IMR-90 (cell line): ENCODE data around the gene PCSK2. TPM values are rescaled to one million over a fixed set of nuclear protein-coding genes. Genes with fewer than 3 reads are reported as not detected.

Source experiments
- ATAC-seq: fragments of 200-7000 bp; cut with Tn5 transposase; 2 replicates; pipeline ENCODE4 v1.9.1; 2020; ENCODE audit warnings: low read depth, mild to moderate bottlenecking, moderate library complexity
- BruUV-seq: library from RNA; stranded (reverse); fragments of 400-500 nt; replicated peaks from 2 replicates; lab custom pipeline; 2021; lab: Mats Ljungman, UMichigan
- CTCF ChIA-PET: fragments of 300-600 bp; formaldehyde crosslinking; extraction: SDS; loops from one replicate; lab custom pipeline; 2021; ENCODE audit warnings: antibody characterized with exemption; lab: Yijun Ruan, JAX
- POLR2A ChIA-PET: fragments of 300-600 bp; sonication (Branson Sonifier 250); formaldehyde crosslinking; loops from one replicate; lab custom pipeline; 2022; ENCODE audit warnings: antibody characterized with exemption; ENCODE audit not compliant: unreplicated experiment; lab: Charles Lee
- DNase-seq: peaks from one replicate; pipeline ENCODE4 v3.0.0; 2013
- H2AFZ ChIP-seq: replicated peaks from 2 replicates; pipeline ENCODE3; 2013; ENCODE audit warnings: low read length, mild to moderate bottlenecking; ENCODE audit not compliant: poor library complexity
- H2AK5ac ChIP-seq: 2 replicates; pipeline ENCODE4 v1.6.1; 2013; ENCODE audit warnings: low read depth, low read length, inconsistent platforms
- H2AK9ac ChIP-seq: replicated peaks from 2 replicates; pipeline ENCODE3; 2013; ENCODE audit warnings: mild to moderate bottlenecking, low read depth, low read length, moderate library complexity; ENCODE audit not compliant: poor library complexity
- H2BK120ac ChIP-seq: 2 replicates; pipeline ENCODE4 v1.6.1; 2013; ENCODE audit warnings: low read depth, low read length, inconsistent platforms
- H2BK15ac ChIP-seq: 3 replicates; pipeline ENCODE4 v1.6.1; 2013; ENCODE audit warnings: low read depth, low read length, inconsistent platforms
- H2BK20ac ChIP-seq: 2 replicates; pipeline ENCODE4 v1.6.1; 2013; ENCODE audit warnings: low read depth, mild to moderate bottlenecking, inconsistent platforms, low read length, moderate library complexity
- H2BK5ac ChIP-seq: 2 replicates; pipeline ENCODE4 v1.6.1; 2013; ENCODE audit warnings: mild to moderate bottlenecking, low read depth, low read length, inconsistent platforms; ENCODE audit not compliant: poor library complexity, severe bottlenecking
- H3K14ac ChIP-seq: replicated peaks from 2 replicates; pipeline ENCODE4 v1.6.1; 2013; ENCODE audit warnings: low read depth, low read length, inconsistent platforms
- H3K18ac ChIP-seq: 2 replicates; pipeline ENCODE4 v1.6.1; 2013; ENCODE audit warnings: low read depth, low read length, control low read depth
- H3K23ac ChIP-seq: 2 replicates; pipeline ENCODE4 v1.6.1; 2013; ENCODE audit warnings: low read depth, low read length, inconsistent platforms
- H3K27ac ChIP-seq: 2 replicates; pipeline ENCODE4 v1.5.1; 2013; ENCODE audit warnings: mild to moderate bottlenecking, control low read depth, low read length; ENCODE audit not compliant: insufficient read depth
- H3K27me3 ChIP-seq: 2 replicates; pipeline ENCODE4 v1.6.1; 2013; ENCODE audit warnings: low read length; ENCODE audit not compliant: control insufficient read depth, insufficient read depth
- H3K36me3 ChIP-seq: 2 replicates; pipeline ENCODE4 v1.6.1; 2013; ENCODE audit warnings: low read length, mixed read lengths; ENCODE audit not compliant: control insufficient read depth, insufficient read depth
- H3K4ac ChIP-seq: 2 replicates; pipeline ENCODE4 v1.6.1; 2013; ENCODE audit warnings: low read depth, low read length, inconsistent platforms
- H3K4me1 ChIP-seq: 2 replicates; pipeline ENCODE4 v1.6.1; 2013; ENCODE audit warnings: low read length, mixed read lengths; ENCODE audit not compliant: control insufficient read depth, insufficient read depth
- H3K4me2 ChIP-seq: 2 replicates; pipeline ENCODE4 v1.6.1; 2013; ENCODE audit warnings: low read depth, mild to moderate bottlenecking, control low read depth, low read length, moderate library complexity
- H3K4me3 ChIP-seq: 2 replicates; pipeline ENCODE4 v1.5.1; 2013; ENCODE audit warnings: low read depth, mild to moderate bottlenecking, control low read depth, low read length, moderate library complexity; ENCODE audit not compliant: insufficient read depth
- H3K56ac ChIP-seq: 2 replicates; pipeline ENCODE4 v1.6.1; 2013; ENCODE audit warnings: low read length, inconsistent platforms; ENCODE audit not compliant: insufficient read depth; ENCODE audit errors: extremely low read depth
- H3K79me1 ChIP-seq, 2 experiments: 2 replicates each; pipeline ENCODE4 v1.6.1; 2013; ENCODE audit warnings: low read length in 2 of 2, inconsistent platforms in 1 of 2, low read depth in 1 of 2
- H3K9ac ChIP-seq: 2 replicates; pipeline ENCODE4 v1.6.1; 2013; ENCODE audit warnings: low read depth, low read length, control low read depth
- H3K9me1 ChIP-seq: 2 replicates; pipeline ENCODE4 v1.6.1; 2013; ENCODE audit warnings: low read length, inconsistent platforms; ENCODE audit not compliant: insufficient read depth
- H3K9me3 ChIP-seq: 2 replicates; pipeline ENCODE4 v1.6.1; 2013; ENCODE audit warnings: low read length; ENCODE audit not compliant: control insufficient read depth, insufficient read depth
- H4K20me1 ChIP-seq: 2 replicates; pipeline ENCODE4 v1.6.1; 2013; ENCODE audit warnings: low read length, inconsistent platforms; ENCODE audit not compliant: insufficient read depth
- H4K5ac ChIP-seq: 2 replicates; pipeline ENCODE4 v1.6.1; 2013; ENCODE audit warnings: mild to moderate bottlenecking, low read depth, low read length, control low read depth
- H4K8ac ChIP-seq, 2 experiments: 2 replicates each; pipeline ENCODE4 v1.6.1; 2013; ENCODE audit warnings: low read depth in 2 of 2, low read length in 2 of 2, control low read depth in 1 of 2, inconsistent platforms in 1 of 2
- H4K91ac ChIP-seq: 2 replicates; pipeline ENCODE4 v1.6.1; 2013; ENCODE audit warnings: low read depth, low read length, inconsistent platforms; ENCODE audit not compliant: insufficient read depth
- CEBPB ChIP-seq: IDR thresholded peaks from 2 replicates; pipeline ENCODE4 v1.6.1; 2012; ENCODE audit warnings: low read depth, low read length, improper control_type of control experiment
- NFE2L2 ChIP-seq: fragments of 150-350 bp; IDR thresholded peaks from 2 replicates; pipeline ENCODE4 v1.6.1; 2016; ENCODE audit warnings: low read depth, mild to moderate bottlenecking, low read length
- RCOR1 ChIP-seq: IDR thresholded peaks from 2 replicates; pipeline ENCODE4 v1.6.1; 2012; ENCODE audit warnings: mild to moderate bottlenecking, low read length, improper control_type of control experiment; ENCODE audit not compliant: insufficient replicate concordance
- SMC3 ChIP-seq: fragments of 150-350 bp; IDR thresholded peaks from 2 replicates; pipeline ENCODE4 v1.6.1; 2016; ENCODE audit warnings: low read depth, mild to moderate bottlenecking, antibody characterized with exemption, low read length, moderate library complexity
- WGBS, 2 experiments: methylation state at CpG; one replicate each; pipeline versions ENCODE4 v1.1.5 to v1.1.7; 2013; ENCODE audit warnings: missing lambda C conversion rate in 2 of 2; ENCODE audit not compliant: insufficient read length in 1 of 2; ENCODE audit errors: extremely low coverage in 2 of 2; 5-methylcytosine and 5-hydroxymethylcytosine counted together
- dilution Hi-C: fragments of 300-500 bp; cut with HindIII; formaldehyde crosslinking; loops from one replicate; pipeline ENCODE4 v1.14.3; 2018; ENCODE audit warnings: low sequenced_read_pairs; ENCODE audit not compliant: unreplicated experiment
- in situ Hi-C: fragments of 300-500 bp; cut with MboI; formaldehyde crosslinking; loops from 3 replicates; pipeline ENCODE4 v1.14.3; 2019; ENCODE audit warnings: low sequenced_read_pairs, inconsistent platforms, mixed read lengths
- intact Hi-C: fragments of 100-400 bp; cut with micrococcal nuclease; formaldehyde crosslinking; loops from 2 replicates; pipeline ENCODE4 v1.10.0; 2022
- polyA plus RNA-seq, 3 experiments: library from polyadenylated mRNA; depleted of rRNA; stranded (reverse); fragments of >200 nt; gene quantifications; 2 replicates each; pipeline ENCODE4 v1.2.3, GENCODE V29; 2012; ENCODE audit warnings: low replicate concordance in 1 of 3
- total RNA-seq: library from RNA; depleted of rRNA; stranded (reverse); fragments of >200 nt; gene quantifications from 2 replicates; pipeline ENCODE4 v1.2.3, GENCODE V29; 2012
- TF ChIP-seq, protein P1 (sequence below): conservative IDR thresholded peaks from 2 replicates; pipeline ENCODE4 v1.5.1; 2012; ENCODE audit warnings: mild to moderate bottlenecking, low read depth, low read length, improper control_type of control experiment
- TF ChIP-seq, protein P2 (sequence below): fragments of 150-350 bp; IDR thresholded peaks from 2 replicates; pipeline ENCODE4 v1.6.1; 2016; ENCODE audit warnings: low read depth, mild to moderate bottlenecking, low read length, moderate library complexity, borderline replicate concordance

PCSK2 gene
- total and polyA plus RNA-seq, 2 of the 4 experiments (the other 2 are of a cell fraction): not detected

DNA sequence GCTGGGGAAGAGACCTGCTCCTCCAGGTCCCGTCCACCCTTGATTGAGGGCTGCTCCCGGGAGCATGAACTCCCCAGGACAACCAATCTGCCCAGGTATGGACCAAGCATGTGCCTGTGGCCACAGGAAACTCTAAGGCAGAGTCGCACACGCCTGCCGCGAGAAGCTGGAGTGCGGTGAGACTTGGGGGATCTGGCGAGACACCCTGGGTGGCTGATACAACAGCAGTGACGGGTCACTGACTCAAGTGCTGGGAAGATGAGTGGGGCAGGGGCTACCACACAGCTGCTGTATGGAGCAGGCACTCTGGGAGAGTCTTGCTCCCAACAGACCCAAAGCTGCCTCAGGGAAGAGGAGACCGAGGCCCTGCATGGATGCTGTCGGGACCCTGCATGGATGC lies 264.2 kb downstream of the PCSK2 start:
- H3K27ac ChIP-seq: no peak overlapping the region
- H3K14ac ChIP-seq: no peak overlapping the region
- no peaks in the 10 kb centered on the region for H3K36me3 ChIP-seq
- H3K23ac ChIP-seq: no peak overlapping the region
- ATAC-seq: no peak
- in situ Hi-C loops (no loop called here), intact Hi-C loops (no loop called here), dilution Hi-C loops (no loop called here)
- peak overlapping the region; percentile 45 for H2AFZ ChIP-seq
- no peak for DNase-seq
- no peak overlapping the region for H3K9ac ChIP-seq
- WGBS, 2 experiments: 56% methylated on average over 3 of the region's 11 CpGs; no CpG with 5 or more reads in 1 of the 2 experiments
- H3K79me1 ChIP-seq: no peaks in the 10 kb centered on the region
- no peak overlapping the region for H4K91ac ChIP-seq
- H4K8ac ChIP-seq: no peak overlapping the region
- H4K20me1 ChIP-seq: no peaks in the 10 kb centered on the region
- no peak overlapping the region for H3K4me2 ChIP-seq
- no peak overlapping the region for H2BK20ac ChIP-seq
- H2BK120ac ChIP-seq: no peak overlapping the region
- H3K4me3 ChIP-seq: no peak overlapping the region
- H2BK15ac ChIP-seq: no peak overlapping the region
- ChIA-PET CTCF (no interaction called here), POLR2A (no interaction called here)
- peaks cover 45% of the 10 kb centered on the region for H3K27me3 ChIP-seq
- no peaks in the 10 kb centered on the region for H3K4me1 ChIP-seq
- no peak overlapping the region for H3K56ac ChIP-seq
- no peaks in the 10 kb centered on the region for H3K9me3 ChIP-seq
- H2AK5ac ChIP-seq: no peak overlapping the region
- H3K18ac ChIP-seq: no peak overlapping the region
- no peak overlapping the region for H2BK5ac ChIP-seq
- no peak overlapping the region for H2AK9ac ChIP-seq
- no peak for TF ChIP-seq RCOR1
- no peak for TF ChIP-seq NFE2L2
- TF ChIP-seq CEBPB: no peak
- TF ChIP-seq, protein P1, sequence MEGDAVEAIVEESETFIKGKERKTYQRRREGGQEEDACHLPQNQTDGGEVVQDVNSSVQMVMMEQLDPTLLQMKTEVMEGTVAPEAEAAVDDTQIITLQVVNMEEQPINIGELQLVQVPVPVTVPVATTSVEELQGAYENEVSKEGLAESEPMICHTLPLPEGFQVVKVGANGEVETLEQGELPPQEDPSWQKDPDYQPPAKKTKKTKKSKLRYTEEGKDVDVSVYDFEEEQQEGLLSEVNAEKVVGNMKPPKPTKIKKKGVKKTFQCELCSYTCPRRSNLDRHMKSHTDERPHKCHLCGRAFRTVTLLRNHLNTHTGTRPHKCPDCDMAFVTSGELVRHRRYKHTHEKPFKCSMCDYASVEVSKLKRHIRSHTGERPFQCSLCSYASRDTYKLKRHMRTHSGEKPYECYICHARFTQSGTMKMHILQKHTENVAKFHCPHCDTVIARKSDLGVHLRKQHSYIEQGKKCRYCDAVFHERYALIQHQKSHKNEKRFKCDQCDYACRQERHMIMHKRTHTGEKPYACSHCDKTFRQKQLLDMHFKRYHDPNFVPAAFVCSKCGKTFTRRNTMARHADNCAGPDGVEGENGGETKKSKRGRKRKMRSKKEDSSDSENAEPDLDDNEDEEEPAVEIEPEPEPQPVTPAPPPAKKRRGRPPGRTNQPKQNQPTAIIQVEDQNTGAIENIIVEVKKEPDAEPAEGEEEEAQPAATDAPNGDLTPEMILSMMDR: no peak
- TF ChIP-seq, protein P2, sequence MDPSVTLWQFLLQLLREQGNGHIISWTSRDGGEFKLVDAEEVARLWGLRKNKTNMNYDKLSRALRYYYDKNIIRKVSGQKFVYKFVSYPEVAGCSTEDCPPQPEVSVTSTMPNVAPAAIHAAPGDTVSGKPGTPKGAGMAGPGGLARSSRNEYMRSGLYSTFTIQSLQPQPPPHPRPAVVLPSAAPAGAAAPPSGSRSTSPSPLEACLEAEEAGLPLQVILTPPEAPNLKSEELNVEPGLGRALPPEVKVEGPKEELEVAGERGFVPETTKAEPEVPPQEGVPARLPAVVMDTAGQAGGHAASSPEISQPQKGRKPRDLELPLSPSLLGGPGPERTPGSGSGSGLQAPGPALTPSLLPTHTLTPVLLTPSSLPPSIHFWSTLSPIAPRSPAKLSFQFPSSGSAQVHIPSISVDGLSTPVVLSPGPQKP: no peak
- no peak for TF ChIP-seq SMC3
- H3K9me1 ChIP-seq: no peaks in the 10 kb centered on the region
- no peak overlapping the region for H4K5ac ChIP-seq
- BruUV-seq: no TSS peak
- H3K4ac ChIP-seq: no peak overlapping the region
